Psoas muscle (tissue), 8 donors: Measurements from ENCODE around the gene EIF3D. TPM values are rescaled to one million over a fixed set of nuclear protein-coding genes. Genes with fewer than 3 reads are reported as not detected.

Experiments
- ATAC-seq, 4 donors: fragments of 200-7000 bp; cut with Tn5 transposase; one replicate each; pipeline ENCODE4 v1.9.1; 2020; ENCODE audit warnings: moderate library complexity in 3 of 4, mild to moderate bottlenecking in 2 of 4
- DNase-seq, 2 donors: peaks; one replicate each; pipeline ENCODE4 v3.0.0-alpha.2; 2020
- H3K27ac ChIP-seq: fragments of 200-600 bp; one replicate; pipeline ENCODE4 v1.8.0; 2022
- H3K27me3 ChIP-seq, 3 donors: fragments of 200-600 bp in 1 of 3; one replicate each; pipeline versions ENCODE4 v1.6.1 to v1.8.0; 2013 to 2022; ENCODE audit warnings: low read length in 2 of 3, mild to moderate bottlenecking in 2 of 3, moderate library complexity in 1 of 3; ENCODE audit not compliant: insufficient read depth in 3 of 3
- H3K36me3 ChIP-seq, 2 donors: fragments of 200-600 bp in 1 of 2; one replicate each; pipeline versions ENCODE4 v1.6.1 to v1.8.0; 2013 to 2022; ENCODE audit warnings: low read depth in 1 of 2, mild to moderate bottlenecking in 1 of 2, moderate library complexity in 1 of 2; ENCODE audit not compliant: insufficient read depth in 1 of 2
- H3K4me1 ChIP-seq: fragments of 200-600 bp; one replicate; pipeline ENCODE4 v1.8.0; 2022
- H3K4me3 ChIP-seq: fragments of 200-600 bp; one replicate; pipeline ENCODE4 v1.8.0; 2022; ENCODE audit warnings: mild to moderate bottlenecking
- H3K9me3 ChIP-seq: fragments of 200-600 bp; one replicate; pipeline ENCODE4 v1.8.0; 2022
- CTCF ChIP-seq: fragments of 200-600 bp; IDR thresholded peaks from one replicate; pipeline ENCODE4 v1.8.0; 2022; ENCODE audit warnings: antibody characterized with exemption
- WGBS, 3 donors: extraction: QIAGEN DNeasy Blood & Tissue Kit; methylation state at CpG; one replicate each; pipeline versions ENCODE4 v1.1.6 to v1.1.7; 2013; 5-methylcytosine and 5-hydroxymethylcytosine counted together
- intact Hi-C, 2 donors: fragments of 100-400 bp; cut with DNase I; formaldehyde crosslinking; loops; one replicate each; pipeline versions ENCODE4 v1.11.0 to v1.14.2; 2022
- polyA plus RNA-seq, 3 donors: library from polyadenylated mRNA; stranded (reverse); fragments of 200-250 nt; gene quantifications; one replicate each; pipeline ENCODE4 v1.2.3, GENCODE V29; 2013
- total RNA-seq, 4 donors: library from RNA; stranded (reverse); fragmentation: NEBNext Ultra II Directional in 2 of 4; extraction: Animal tissue kit (Norgen Biotek cat#: 25700) in 2 of 4; gene quantifications; one replicate each; pipeline versions ENCODE4 v1.2.1 to v1.2.4, GENCODE V29; 2021 to 2023
- donor health status: healthy with polysubstance abuse.
- donor health status: DM: no; HTN: no; CAD: no; lungs with moderate emphysema.
- donor health status: Bipolar disorder and iron deficiency.
- donor health status: healthy.
- donor health status: DM: yes; HTN: yes; CAD: no.
- donor health status: DM: no; HTN: no; CAD: no.
- donor health status: DM: no; HTN: no; CAD: no.
- donor health status: DM: yes; HTN: yes; CAD: no.

The EIF3D gene
- total and polyA plus RNA-seq, 7 donors = 102 to 338 (median 120) TPM

GRCh38 chr22:36573815-36574363 is 44.9 kb upstream of the EIF3D start:
- H3K9me3 ChIP-seq = no peaks in the 10 kb centered on the region
- peaks cover 0 to 26% (median 5%) of the 10 kb centered on the region in 3 donors for H3K27me3 ChIP-seq
- ATAC-seq (no peak), DNase-seq (no peak)
- 34 to 44% (median 35%) methylated on average over 9 of the region's 9 CpGs for WGBS, 3 donors
- H3K4me1 ChIP-seq = no peaks in the 10 kb centered on the region
- H3K36me3 ChIP-seq = no peaks in the 10 kb centered on the region
- H3K4me3 ChIP-seq = no peak overlapping the region
- H3K27ac ChIP-seq = no peak overlapping the region
- no peak for TF ChIP-seq CTCF
- intact Hi-C loops = no loop called here

- no peaks in the 10 kb centered on the region for H3K36me3 ChIP-seq
- H3K9me3 ChIP-seq = no peaks in the 10 kb centered on the region
- TF ChIP-seq CTCF = no peak
- no peak overlapping the region for H3K4me3 ChIP-seq
- H3K27ac ChIP-seq = no peak overlapping the region
- WGBS, 3 donors = 82 to 92% (median 86%) methylated on average over 2 of the region's 2 CpGs
- no peak for ATAC-seq
- no peak for DNase-seq
- peaks cover 0 to 39% (median 5%) of the 10 kb centered on the region in 3 donors for H3K27me3 ChIP-seq
- no peaks in the 10 kb centered on the region for H3K4me1 ChIP-seq
- intact Hi-C loops = no loop called here
Observed at GRCh38 chr22:36571991-36572390, 43.0 kb upstream of the EIF3D start.

GRCh38 chr22:36569999-36570398 is 41.0 kb upstream of the EIF3D start:
- intact Hi-C loops = no loop called here
- no peak overlapping the region for H3K27ac ChIP-seq
- H3K9me3 ChIP-seq = no peaks in the 10 kb centered on the region
- H3K27me3 ChIP-seq = peaks cover 0 to 54% (median 11%) of the 10 kb centered on the region in 3 donors
- H3K4me3 ChIP-seq = no peak overlapping the region
- no peak for ATAC-seq
- no peaks in the 10 kb centered on the region for H3K36me3 ChIP-seq
- no peak for DNase-seq
- no peaks in the 10 kb centered on the region for H3K4me1 ChIP-seq
- WGBS, 3 donors = 27 to 39% (median 39%) methylated on average over 12 of the region's 12 CpGs
- TF ChIP-seq CTCF = no peak

- no peak overlapping the region for H3K27ac ChIP-seq
- TF ChIP-seq CTCF = no peak
- ATAC-seq (no peak), DNase-seq (no peak)
- intact Hi-C loops = no loop called here
- no peaks in the 10 kb centered on the region for H3K4me1 ChIP-seq
- no peak overlapping the region for H3K4me3 ChIP-seq
- peaks cover 0 to 59% (median 15%) of the 10 kb centered on the region in 3 donors for H3K27me3 ChIP-seq
- H3K36me3 ChIP-seq = no peaks in the 10 kb centered on the region
- H3K9me3 ChIP-seq = no peaks in the 10 kb centered on the region
- 74 to 77% (median 75%) methylated on average over 6 of the region's 6 CpGs for WGBS, 3 donors
Observed at GRCh38 chr22:36568846-36569245, 39.9 kb upstream of the EIF3D start.

- Histone ChIP-seq H3K4me1 (no peaks in the 10 kb centered on the region), H3K36me3 (no peaks in the 10 kb centered on the region), H3K27ac (no peak overlapping the region), H3K27me3 (peaks cover 0 to 65% (median 18%) of the 10 kb centered on the region in 3 donors), H3K9me3 (no peaks in the 10 kb centered on the region), H3K4me3 (no peak overlapping the region)
- WGBS, 3 donors = 72 to 82% (median 73%) methylated on average over 8 of the region's 8 CpGs
- no peak for TF ChIP-seq CTCF
- no peak for ATAC-seq
- no peak for DNase-seq
- intact Hi-C loops = no loop called here
Observed at GRCh38 chr22:36566720-36567119, 37.8 kb upstream of the EIF3D start.
